HEK293 (cell line): ENCODE measurements around the gene PLEKHA1.

ENCODE experiments used
- CTCF ChIA-PET: fragments of 350-600 bp; formaldehyde crosslinking; extraction: SDS; loops from one replicate; lab custom pipeline; 2021; ENCODE audit warnings: antibody characterized with exemption; lab: Yijun Ruan, JAX
- POLR2A ChIA-PET: fragments of 300-600 bp; formaldehyde crosslinking; extraction: SDS; loops from one replicate; lab custom pipeline; 2020; ENCODE audit warnings: antibody characterized with exemption, inconsistent platforms; lab: Yijun Ruan, JAX
- H3K27ac ChIP-seq: fragments of 200-500 bp; sonication (Bioruptor generic); 2 replicates; pipeline ENCODE4 v1.5.1; 2014; ENCODE audit warnings: low read depth, low read length, control low read depth, inconsistent platforms; ENCODE audit errors: extremely low read depth
- H3K36me3 ChIP-seq, 2 experiments: fragments of 200-500 bp in 1 of 2; sonication (Bioruptor generic) in 1 of 2; 1 replicate in 1 of 2; 2 replicates in 1 of 2; pipeline ENCODE4 v1.5.1; 2014 to 2017; ENCODE audit warnings: inconsistent platforms in 2 of 2, low read length in 2 of 2; ENCODE audit not compliant: control insufficient read depth in 2 of 2, insufficient read depth in 1 of 2
- H3K4me1 ChIP-seq: fragments of 200-500 bp; sonication (Bioruptor generic); 2 replicates; pipeline ENCODE4 v1.5.1; 2014; ENCODE audit warnings: mild to moderate bottlenecking, low read length, inconsistent platforms; ENCODE audit not compliant: control insufficient read depth, insufficient read depth
- H3K4me3 ChIP-seq: 2 replicates; pipeline ENCODE4 v1.5.1; 2011; ENCODE audit warnings: low read depth, mild to moderate bottlenecking, control low read depth, low read length, moderate library complexity
- H3K9me3 ChIP-seq: fragments of 200-500 bp; sonication (Bioruptor generic); 2 replicates; pipeline ENCODE4 v1.5.1; 2014; ENCODE audit warnings: low read depth, low read length, inconsistent platforms; ENCODE audit not compliant: control insufficient read depth, insufficient read depth
- BCL11B ChIP-seq: fragments of 450-650 bp; formaldehyde crosslinking; IDR thresholded peaks from 2 replicates; pipeline ENCODE4 v1.5.1; 2016; ENCODE audit warnings: low read depth, missing biosample characterization, missing genetic modification characterization
- FEZF1 ChIP-seq: fragments of 450-650 bp; formaldehyde crosslinking; IDR thresholded peaks from 2 replicates; pipeline ENCODE4 v1.5.1; 2016; ENCODE audit warnings: missing biosample characterization, missing genetic modification characterization
- GLIS1 ChIP-seq: fragments of 450-650 bp; formaldehyde crosslinking; IDR thresholded peaks from 2 replicates; pipeline ENCODE4 v1.5.1; 2016; ENCODE audit warnings: missing biosample characterization, missing genetic modification characterization
- KLF7 ChIP-seq: fragments of 450-650 bp; formaldehyde crosslinking; IDR thresholded peaks from 2 replicates; pipeline ENCODE4 v1.5.1; 2016; ENCODE audit warnings: missing biosample characterization, missing genetic modification characterization, borderline replicate concordance
- KLF8 ChIP-seq: fragments of 450-650 bp; formaldehyde crosslinking; IDR thresholded peaks from 2 replicates; pipeline ENCODE4 v1.5.1; 2016; ENCODE audit warnings: missing biosample characterization, missing genetic modification characterization
- TCF7L2 ChIP-seq: IDR thresholded peaks from 2 replicates; pipeline ENCODE4 v1.6.1; 2011; ENCODE audit warnings: low read depth, mild to moderate bottlenecking, inconsistent platforms, low read length, moderate library complexity, borderline replicate concordance
- ZBTB11 ChIP-seq: fragments of 450-650 bp; formaldehyde crosslinking; conservative IDR thresholded peaks from 2 replicates; pipeline ENCODE4 v1.5.1; 2016; ENCODE audit warnings: low read depth, missing biosample characterization, missing genetic modification characterization
- ZNF114 ChIP-seq: fragments of 450-650 bp; formaldehyde crosslinking; IDR thresholded peaks from 2 replicates; pipeline ENCODE4 v1.5.0; 2017; ENCODE audit warnings: missing biosample characterization, missing genetic modification characterization
- ZNF121 ChIP-seq: fragments of 450-650 bp; formaldehyde crosslinking; IDR thresholded peaks from 2 replicates; pipeline ENCODE4 v1.5.1; 2016; ENCODE audit warnings: missing biosample characterization, missing genetic modification characterization
- ZNF23 ChIP-seq: fragments of 450-650 bp; formaldehyde crosslinking; IDR thresholded peaks from 2 replicates; pipeline ENCODE4 v1.5.1; 2016; ENCODE audit warnings: missing biosample characterization, missing genetic modification characterization, borderline replicate concordance
- ZNF280C ChIP-seq: fragments of 450-650 bp; formaldehyde crosslinking; IDR thresholded peaks from 2 replicates; pipeline ENCODE4 v1.5.1; 2016; ENCODE audit warnings: missing biosample characterization, missing genetic modification characterization
- ZNF350 ChIP-seq: fragments of 450-650 bp; formaldehyde crosslinking; IDR thresholded peaks from 2 replicates; pipeline ENCODE4 v1.5.0; 2017; ENCODE audit warnings: missing biosample characterization, mild to moderate bottlenecking, missing genetic modification characterization
- ZNF513 ChIP-seq: fragments of 450-650 bp; IDR thresholded peaks from 2 replicates; pipeline ENCODE4 v1.5.1; 2018; ENCODE audit warnings: missing biosample characterization, missing genetic modification characterization
- ZNF560 ChIP-seq: fragments of 450-650 bp; formaldehyde crosslinking; IDR thresholded peaks from 2 replicates; pipeline ENCODE4 v1.5.1; 2017; ENCODE audit warnings: missing biosample characterization, missing genetic modification characterization, borderline replicate concordance
- ZNF596 ChIP-seq: fragments of 450-650 bp; IDR thresholded peaks from 2 replicates; pipeline ENCODE4 v1.5.0; 2018; ENCODE audit warnings: missing biosample characterization, mild to moderate bottlenecking, missing genetic modification characterization, moderate library complexity
- ZNF670 ChIP-seq: fragments of 450-650 bp; formaldehyde crosslinking; IDR thresholded peaks from 2 replicates; pipeline ENCODE4 v1.5.1; 2016; ENCODE audit warnings: missing biosample characterization, missing genetic modification characterization, low read depth
- ZNF707 ChIP-seq: fragments of 450-650 bp; formaldehyde crosslinking; IDR thresholded peaks from 2 replicates; pipeline ENCODE4 v1.5.1; 2016; ENCODE audit warnings: missing biosample characterization, missing genetic modification characterization
- ZNF76 ChIP-seq: fragments of 450-650 bp; formaldehyde crosslinking; IDR thresholded peaks from 2 replicates; pipeline ENCODE4; 2016; ENCODE audit warnings: low read depth, missing biosample characterization, missing genetic modification characterization, borderline replicate concordance

The PLEKHA1 gene

GRCh38 chr10:122466951-122467381 is 92.5 kb downstream of the PLEKHA1 start:
- H3K4me3 ChIP-seq = no peak overlapping the region
- CTCF ChIA-PET = interaction anchor here (0.6 to 1.7 kb wide), 3 partner anchors 24 to 99 kb away, joined by 3 to 7 read pairs (median 3); no protein-coding TSS in a partner anchor
- H3K9me3 ChIP-seq = no peaks in the 10 kb centered on the region
- no peak overlapping the region for H3K27ac ChIP-seq
- H3K4me1 ChIP-seq = peaks cover 4% of the 10 kb centered on the region; the same call in 1 of the 2 replicates
- no peaks in the 10 kb centered on the region for H3K36me3 ChIP-seq
- TF ChIP-seq ZNF114 (tag by site-specific recombination) = no peak
- no peak for TF ChIP-seq BCL11B (tag by site-specific recombination)
- no peak for TF ChIP-seq GLIS1 (tag by site-specific recombination)
- no peak for TF ChIP-seq ZNF670
- no peak for TF ChIP-seq ZNF280C (tag by site-specific recombination)
- no peak for TF ChIP-seq ZNF560 (tag by site-specific recombination)
- TF ChIP-seq ZNF23 (tag by site-specific recombination) = no peak
- no peak for TF ChIP-seq ZNF121 (tag by site-specific recombination)
- no peak for TF ChIP-seq ZNF707 (tag by site-specific recombination)
- TF ChIP-seq TCF7L2 = no peak
- TF ChIP-seq KLF8 = no peak
- no peak for TF ChIP-seq ZNF76 (tag by site-specific recombination)
- TF ChIP-seq ZNF350 (tag by site-specific recombination) = no peak
- no peak for TF ChIP-seq FEZF1 (tag by site-specific recombination)
- TF ChIP-seq, all 188 proteins: peak for 0
- POLR2A ChIA-PET = no interaction called here

GRCh38 chr10:122467701-122468100 is 93.2 kb downstream of the PLEKHA1 start:
- TF ChIP-seq ZNF513 (tag by site-specific recombination) (no peak), ZNF596 (tag by site-specific recombination) (no peak), KLF7 (tag by site-specific recombination) (no peak), ZNF121 (tag by site-specific recombination) (no peak)
- 0 out of 2 replicates have a peak, but pooled peaks cover 2% of the 10 kb centered on the region for H3K4me1 ChIP-seq
- H3K9me3 ChIP-seq = no peaks in the 10 kb centered on the region
- ChIA-PET POLR2A (interaction anchor here (1.2 kb wide), 1 partner anchor 12 kb away, joined by 5 read pairs; no protein-coding TSS in a partner anchor), CTCF (no interaction called here)
- H3K27ac ChIP-seq = no peak overlapping the region
- H3K4me3 ChIP-seq = no peak overlapping the region
- H3K36me3 ChIP-seq = no peaks in the 10 kb centered on the region

GRCh38 chr10:122468307-122468925 is 93.9 kb downstream of the PLEKHA1 start:
- TF ChIP-seq ZBTB11 (no peak), ZNF513 (tag by site-specific recombination) (peak; percentile 96)
- H3K4me3 ChIP-seq = no peak overlapping the region
- H3K27ac ChIP-seq = no peak overlapping the region
- H3K36me3 ChIP-seq = no peaks in the 10 kb centered on the region
- H3K4me1 ChIP-seq = 0 out of 2 replicates have a peak, but pooled peaks cover 2% of the 10 kb centered on the region
- ChIA-PET POLR2A (interaction anchor here (1.0 to 1.2 kb wide), 2 partner anchors 11 to 36 kb away, joined by 4 to 5 read pairs; no protein-coding TSS in a partner anchor), CTCF (interaction anchor here (0.5 to 1.3 kb wide), 3 partner anchors 34 to 199 kb away, joined by 3 to 6 read pairs (median 4); no protein-coding TSS in a partner anchor)
- no peaks in the 10 kb centered on the region for H3K9me3 ChIP-seq
